Bronchial epithelial cell (primary cell): Measurements from ENCODE around the gene HEG1. TPM values are rescaled to one million over a fixed set of nuclear protein-coding genes. Genes with fewer than 3 reads are reported as not detected.
A peak's percentile ranks its signal among the peaks of the same experiment; 100 is the strongest.

Experiments
- DNase-seq: peaks from one replicate; pipeline ENCODE4 v3.0.0-alpha.2; 2010; ENCODE audit warnings: low read depth
- FAIRE-seq: peaks from 2 replicates; lab custom pipeline; 2011; peaks lifted over from hg19 to GRCh38; lab: Jason Lieb, UNC
- H3K27me3 ChIP-seq: 2 replicates; pipeline ENCODE4 v1.5.1; 2011; ENCODE audit warnings: low read length; ENCODE audit not compliant: control insufficient read depth, insufficient read depth
- H3K36me3 ChIP-seq: 2 replicates; pipeline ENCODE4 v1.5.1; 2011; ENCODE audit warnings: low read length; ENCODE audit not compliant: control insufficient read depth, insufficient read depth
- H3K4me3 ChIP-seq: 2 replicates; pipeline ENCODE4 v1.5.1; 2011; ENCODE audit warnings: mild to moderate bottlenecking, low read depth, low read length, control low read depth
- total RNA-seq: library from RNA; depleted of rRNA; stranded (reverse); fragments of >200 nt; gene quantifications from 2 replicates; pipeline ENCODE4 v1.2.1, GENCODE V29; 2014
- TF ChIP-seq, protein P1 (sequence below): IDR thresholded peaks from 2 replicates; pipeline ENCODE4 v1.5.1; 2011; ENCODE audit warnings: mild to moderate bottlenecking, moderate library complexity, low read length, control low read depth, inconsistent platforms; ENCODE audit not compliant: insufficient read depth, severe bottlenecking

HEG1 gene
- total RNA-seq, 1 donor from 2014 or later: 7.1 TPM

DNA sequence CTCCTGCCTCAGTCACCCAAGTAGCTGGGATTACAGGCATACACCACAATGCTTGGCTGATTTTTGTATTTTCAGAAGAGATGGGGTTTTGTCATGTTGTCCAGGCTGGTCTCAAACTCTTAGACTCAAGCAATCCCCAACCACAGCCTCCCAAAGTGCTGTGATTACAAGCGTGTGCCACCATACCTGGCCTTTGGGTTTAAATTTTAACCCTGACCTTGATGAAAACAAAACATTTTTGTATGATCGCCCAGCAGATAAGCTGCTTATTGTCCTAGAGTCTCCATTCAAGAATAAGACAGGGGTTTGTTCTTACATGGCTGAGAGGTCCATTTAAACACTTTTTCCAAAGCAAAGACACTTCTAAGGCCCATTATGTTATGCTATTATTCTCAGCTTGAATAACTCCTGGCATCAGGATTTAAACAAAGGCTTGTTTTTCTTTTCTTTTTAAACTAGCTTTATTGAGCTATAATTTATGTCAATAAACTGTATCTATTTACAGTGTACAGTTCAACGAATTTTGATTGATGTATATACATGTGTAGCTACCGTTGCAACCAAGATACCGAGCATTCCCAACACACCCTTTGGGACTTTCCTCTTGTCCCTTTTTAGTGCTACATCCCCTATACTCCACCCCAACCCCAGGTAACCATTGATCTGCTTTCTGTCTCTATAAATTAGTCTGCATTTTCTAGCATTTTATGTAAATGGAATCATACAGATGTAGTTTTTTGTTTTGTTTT, 119.8 kb downstream of the HEG1 start:
- H3K36me3 ChIP-seq: no peaks in the 10 kb centered on the region
- TF ChIP-seq, protein P1, sequence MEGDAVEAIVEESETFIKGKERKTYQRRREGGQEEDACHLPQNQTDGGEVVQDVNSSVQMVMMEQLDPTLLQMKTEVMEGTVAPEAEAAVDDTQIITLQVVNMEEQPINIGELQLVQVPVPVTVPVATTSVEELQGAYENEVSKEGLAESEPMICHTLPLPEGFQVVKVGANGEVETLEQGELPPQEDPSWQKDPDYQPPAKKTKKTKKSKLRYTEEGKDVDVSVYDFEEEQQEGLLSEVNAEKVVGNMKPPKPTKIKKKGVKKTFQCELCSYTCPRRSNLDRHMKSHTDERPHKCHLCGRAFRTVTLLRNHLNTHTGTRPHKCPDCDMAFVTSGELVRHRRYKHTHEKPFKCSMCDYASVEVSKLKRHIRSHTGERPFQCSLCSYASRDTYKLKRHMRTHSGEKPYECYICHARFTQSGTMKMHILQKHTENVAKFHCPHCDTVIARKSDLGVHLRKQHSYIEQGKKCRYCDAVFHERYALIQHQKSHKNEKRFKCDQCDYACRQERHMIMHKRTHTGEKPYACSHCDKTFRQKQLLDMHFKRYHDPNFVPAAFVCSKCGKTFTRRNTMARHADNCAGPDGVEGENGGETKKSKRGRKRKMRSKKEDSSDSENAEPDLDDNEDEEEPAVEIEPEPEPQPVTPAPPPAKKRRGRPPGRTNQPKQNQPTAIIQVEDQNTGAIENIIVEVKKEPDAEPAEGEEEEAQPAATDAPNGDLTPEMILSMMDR: no peak
- FAIRE-seq (no peak), DNase-seq (no peak)
- H3K4me3 ChIP-seq: no peak overlapping the region
- H3K27me3 ChIP-seq: no peaks in the 10 kb centered on the region

DNA sequence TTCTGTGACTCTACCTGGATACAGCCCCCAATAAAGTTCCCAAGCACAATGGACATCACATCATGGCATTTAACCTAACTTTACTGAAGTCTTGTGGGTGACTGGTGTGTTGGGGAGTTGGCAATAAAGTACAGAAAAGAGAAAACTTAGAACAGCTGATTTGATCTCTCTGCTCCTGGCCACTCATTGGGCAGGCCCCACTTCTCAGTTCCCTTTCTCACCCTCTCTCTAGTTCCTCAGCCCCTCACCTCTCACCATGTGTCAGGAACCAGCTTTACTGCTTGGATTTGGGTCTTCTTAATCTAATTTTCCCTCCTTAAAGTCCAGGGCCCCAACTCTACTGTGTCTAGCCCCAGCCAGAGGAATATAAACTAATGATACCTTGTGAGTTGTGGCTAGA, 120.5 kb downstream of the HEG1 start:
- Histone ChIP-seq H3K4me3 (no peak overlapping the region), H3K36me3 (no peaks in the 10 kb centered on the region), H3K27me3 (no peaks in the 10 kb centered on the region)
- FAIRE-seq (no peak), DNase-seq (no peak)
- TF ChIP-seq, protein P1: no peak

DNA sequence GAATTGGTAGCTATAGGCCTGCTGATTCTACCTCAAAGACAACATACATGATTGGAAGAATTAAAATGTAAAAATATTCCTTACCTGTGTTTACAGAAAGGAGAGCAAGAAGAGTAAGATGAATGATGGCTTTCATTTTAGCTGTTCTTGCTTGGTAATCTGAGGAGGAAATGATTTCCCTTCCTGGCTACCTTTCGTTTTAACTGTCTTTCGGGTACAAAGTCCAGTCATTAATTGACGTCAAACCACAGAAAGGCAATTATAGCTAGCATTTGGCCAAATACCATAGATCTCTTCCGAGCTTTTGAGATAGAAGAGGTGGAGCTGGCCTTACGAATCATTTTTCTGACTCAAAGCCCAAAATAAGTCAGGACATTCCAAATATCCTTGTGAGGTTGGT, 121.2 kb downstream of the HEG1 start, which contains the start of gene MUC13:
TSS of gene MUC13 (minus strand) at position 175 of the 400 bp plus-strand sequence. CDS start at position 136, 39 bp downstream.
- TF ChIP-seq, protein P1: no peak
- FAIRE-seq (no peak), DNase-seq (no peak)

DNA sequence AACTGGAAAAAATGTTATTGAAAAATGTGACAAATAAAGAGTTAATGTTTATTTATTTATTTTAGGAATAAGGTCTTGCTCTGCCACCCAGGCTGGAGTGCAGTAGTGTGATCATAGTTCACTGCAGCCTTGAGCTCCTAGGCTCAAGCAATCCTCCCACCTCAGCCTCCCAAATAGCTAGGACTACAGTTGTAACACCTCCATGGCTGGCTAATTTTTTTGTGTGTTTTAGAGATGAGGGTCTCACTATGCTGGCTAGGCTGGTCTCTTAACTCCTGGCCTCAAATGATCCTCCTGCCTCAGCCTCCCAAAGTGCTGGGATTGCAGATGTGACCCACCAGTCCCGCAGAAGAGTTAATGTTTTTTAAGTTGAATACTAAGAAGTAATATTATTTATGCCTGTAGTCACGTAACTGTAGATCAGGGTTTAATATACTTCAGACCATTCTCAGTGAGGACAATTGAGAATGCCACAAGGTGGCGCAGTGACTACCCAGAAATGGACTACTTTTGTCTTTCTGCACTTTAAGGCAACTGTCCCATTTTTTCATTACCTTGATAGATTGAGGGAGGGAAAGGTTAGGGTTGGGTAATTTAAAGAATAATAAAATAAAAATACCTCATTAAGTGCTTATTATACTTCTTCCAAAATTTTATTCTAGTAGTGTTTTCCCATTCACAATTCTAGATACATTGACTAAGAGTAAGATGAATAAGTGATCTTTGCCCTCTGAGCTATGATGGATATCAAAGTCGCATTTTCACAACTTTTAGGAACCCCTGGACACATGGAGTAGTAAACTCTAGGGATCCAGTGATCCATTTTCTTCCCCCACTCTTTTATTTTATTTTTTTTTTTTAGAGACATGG, 127.2 kb downstream of the HEG1 start:
- FAIRE-seq: no peak

More for the DNA sequence above, 121.2 kb downstream of the HEG1 start, which contains the start of gene MUC13:
- H3K27me3 ChIP-seq: no peaks in the 10 kb centered on the region
- no peaks in the 10 kb centered on the region for H3K36me3 ChIP-seq
- no peak within 1 kb of the TSS for H3K4me3 ChIP-seq

DNA sequence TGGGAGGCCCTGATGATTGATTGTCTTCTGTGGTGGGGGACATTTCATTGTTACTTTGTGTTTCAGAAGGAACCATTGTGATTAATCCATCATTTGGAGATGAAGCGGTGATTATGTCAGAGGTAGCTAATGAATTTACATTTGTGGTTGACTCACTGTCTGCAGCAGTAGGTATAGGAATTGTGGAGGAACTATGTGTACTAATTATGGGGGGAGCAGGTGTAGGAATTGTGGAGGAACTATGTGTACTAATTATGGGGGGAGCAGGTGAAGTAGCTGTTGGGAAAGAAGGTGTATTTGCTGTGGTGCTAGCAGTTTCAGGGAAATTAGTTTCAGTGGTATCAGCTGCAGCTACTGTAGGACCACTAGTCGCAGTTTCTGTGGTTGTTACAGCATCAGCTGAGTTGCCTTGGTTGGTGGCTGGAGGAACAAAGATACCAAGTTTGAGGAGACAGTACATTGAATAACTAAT, 128.2 kb downstream of the HEG1 start:
- TF ChIP-seq, protein P1: no peak
- DNase-seq (peak; percentile 26), FAIRE-seq (no peak)
- H3K27me3 ChIP-seq: peaks cover 6% of the 10 kb centered on the region
- no peaks in the 10 kb centered on the region for H3K36me3 ChIP-seq
- H3K4me3 ChIP-seq: no peak overlapping the region

More for the DNA sequence above, 127.2 kb downstream of the HEG1 start:
- Histone ChIP-seq H3K27me3 (peaks cover 6% of the 10 kb centered on the region), H3K4me3 (no peak overlapping the region), H3K36me3 (no peaks in the 10 kb centered on the region)
- peak; percentile 60 for DNase-seq
- TF ChIP-seq, protein P1: peak; percentile 64
